ENCODE data around the gene DAB1.

DAB1 gene

GRCh38 chr1:56992318-56993125 is 431.3 kb downstream of the DAB1 start:
- Histone ChIP-seq H3K79me2 (ENCODE audit: control insufficient read depth, low read length) (no peaks in the 10 kb centered on the region), H3K36me3 (ENCODE audit: control insufficient read depth, low read length) (no peaks in the 10 kb centered on the region), H3K4me1 (ENCODE audit: control insufficient read depth, low read length) (no peaks in the 10 kb centered on the region), H3K9me2 (replicated peaks; ENCODE audit: control insufficient read depth, low read length) (no peaks in the 10 kb centered on the region), H4K20me1 (ENCODE audit: control insufficient read depth, insufficient read depth, low read depth, low read length) (no peaks in the 10 kb centered on the region), H3K4me2 (ENCODE audit: low read length) (no peak overlapping the region), H3K27me3 (ENCODE audit: control insufficient read depth, low read length) (no peaks in the 10 kb centered on the region), H3K27ac (ENCODE audit: low read depth, low read length) (no peak overlapping the region), H3F3A (ENCODE audit: control insufficient read depth, insufficient read depth) (no peaks in the 10 kb centered on the region), H3K9me3 (ENCODE audit: control insufficient read depth, insufficient read depth, low read length) (no peaks in the 10 kb centered on the region), H3K4me3 (ENCODE audit: low read length) (no peak overlapping the region)
- TF ChIP-seq EZH2phosphoT487 (IDR thresholded peaks at IDR 0.05; ENCODE audit: borderline replicate concordance, low read length): no peak
- TF ChIP-seq, protein P1, sequence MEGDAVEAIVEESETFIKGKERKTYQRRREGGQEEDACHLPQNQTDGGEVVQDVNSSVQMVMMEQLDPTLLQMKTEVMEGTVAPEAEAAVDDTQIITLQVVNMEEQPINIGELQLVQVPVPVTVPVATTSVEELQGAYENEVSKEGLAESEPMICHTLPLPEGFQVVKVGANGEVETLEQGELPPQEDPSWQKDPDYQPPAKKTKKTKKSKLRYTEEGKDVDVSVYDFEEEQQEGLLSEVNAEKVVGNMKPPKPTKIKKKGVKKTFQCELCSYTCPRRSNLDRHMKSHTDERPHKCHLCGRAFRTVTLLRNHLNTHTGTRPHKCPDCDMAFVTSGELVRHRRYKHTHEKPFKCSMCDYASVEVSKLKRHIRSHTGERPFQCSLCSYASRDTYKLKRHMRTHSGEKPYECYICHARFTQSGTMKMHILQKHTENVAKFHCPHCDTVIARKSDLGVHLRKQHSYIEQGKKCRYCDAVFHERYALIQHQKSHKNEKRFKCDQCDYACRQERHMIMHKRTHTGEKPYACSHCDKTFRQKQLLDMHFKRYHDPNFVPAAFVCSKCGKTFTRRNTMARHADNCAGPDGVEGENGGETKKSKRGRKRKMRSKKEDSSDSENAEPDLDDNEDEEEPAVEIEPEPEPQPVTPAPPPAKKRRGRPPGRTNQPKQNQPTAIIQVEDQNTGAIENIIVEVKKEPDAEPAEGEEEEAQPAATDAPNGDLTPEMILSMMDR (IDR thresholded peaks at IDR 0.05; ENCODE audit: low read depth, low read length, poor library complexity, severe bottlenecking): no peak

GRCh38 chr1:56991576-56991975 is 432.3 kb downstream of the DAB1 start:
- TF ChIP-seq, protein P1 (IDR thresholded peaks at IDR 0.05; ENCODE audit: low read depth, low read length, poor library complexity, severe bottlenecking): no peak
- no peak for TF ChIP-seq EZH2phosphoT487 (IDR thresholded peaks at IDR 0.05; ENCODE audit: borderline replicate concordance, low read length)
- Histone ChIP-seq H3K4me2 (ENCODE audit: low read length) (no peak overlapping the region), H3K27ac (ENCODE audit: low read depth, low read length) (no peak overlapping the region), H3K9me3 (ENCODE audit: control insufficient read depth, insufficient read depth, low read length) (no peaks in the 10 kb centered on the region), H3K9me2 (replicated peaks; ENCODE audit: control insufficient read depth, low read length) (no peaks in the 10 kb centered on the region), H3K79me2 (ENCODE audit: control insufficient read depth, low read length) (no peaks in the 10 kb centered on the region), H3K4me3 (ENCODE audit: low read length) (no peak overlapping the region), H3K4me1 (ENCODE audit: control insufficient read depth, low read length) (no peaks in the 10 kb centered on the region), H3F3A (ENCODE audit: control insufficient read depth, insufficient read depth) (no peaks in the 10 kb centered on the region), H3K36me3 (ENCODE audit: control insufficient read depth, low read length) (no peaks in the 10 kb centered on the region), H3K27me3 (ENCODE audit: control insufficient read depth, low read length) (no peaks in the 10 kb centered on the region), H4K20me1 (ENCODE audit: control insufficient read depth, insufficient read depth, low read depth, low read length) (no peaks in the 10 kb centered on the region)

GRCh38 chr1:56986397-56986796 is 437.5 kb downstream of the DAB1 start:
- no peaks in the 10 kb centered on the region for H3F3A ChIP-seq (ENCODE audit: control insufficient read depth, insufficient read depth)

More at GRCh38 chr1:56986397-56986796, 437.5 kb downstream of the DAB1 start:
- Histone ChIP-seq H3K27ac (ENCODE audit: low read depth, low read length) (no peak overlapping the region), H3K9me3 (ENCODE audit: control insufficient read depth, insufficient read depth, low read length) (no peaks in the 10 kb centered on the region), H3K4me2 (ENCODE audit: low read length) (no peak overlapping the region), H3K36me3 (ENCODE audit: control insufficient read depth, low read length) (no peaks in the 10 kb centered on the region), H3K4me1 (ENCODE audit: control insufficient read depth, low read length) (no peaks in the 10 kb centered on the region), H3K79me2 (ENCODE audit: control insufficient read depth, low read length) (no peaks in the 10 kb centered on the region), H4K20me1 (ENCODE audit: control insufficient read depth, insufficient read depth, low read depth, low read length) (no peaks in the 10 kb centered on the region), H3K27me3 (ENCODE audit: control insufficient read depth, low read length) (no peaks in the 10 kb centered on the region), H3K9me2 (replicated peaks; ENCODE audit: control insufficient read depth, low read length) (no peaks in the 10 kb centered on the region), H3K4me3 (ENCODE audit: low read length) (no peak overlapping the region)
- TF ChIP-seq, protein P1 (IDR thresholded peaks at IDR 0.05; ENCODE audit: low read depth, low read length, poor library complexity, severe bottlenecking): no peak
- no peak for TF ChIP-seq EZH2phosphoT487 (IDR thresholded peaks at IDR 0.05; ENCODE audit: borderline replicate concordance, low read length)

Data from DOHH2 (cell line).